GM12872 (cell line): ENCODE data around the gene SYDE1.

Experiments used
- CTCF ChIP-seq: IDR thresholded peaks from 3 replicates; pipeline ENCODE4 v1.5.1; 2011; ENCODE audit warnings: low read depth, mild to moderate bottlenecking, low read length, moderate library complexity; ENCODE audit not compliant: insufficient read depth

SYDE1 gene

GRCh38 chr19:15104411-15104810, 2.8 kb upstream of the SYDE1 start:
- TF ChIP-seq CTCF: no peak

GRCh38 chr19:15105044-15105443, 2.2 kb upstream of the SYDE1 start:
- TF ChIP-seq CTCF: no peak

GRCh38 chr19:15108145-15108844, 1.1 kb downstream of the SYDE1 start:
- TF ChIP-seq CTCF: no peak

- no peak for TF ChIP-seq CTCF
Observed at GRCh38 chr19:15108845-15109767, 1.9 kb downstream of the SYDE1 start.

- TF ChIP-seq CTCF: no peak
Observed at GRCh38 chr19:15109768-15110417, 2.7 kb downstream of the SYDE1 start.

- no peak for TF ChIP-seq CTCF
Observed at GRCh38 chr19:15110418-15110815, 3.2 kb downstream of the SYDE1 start.

DNA sequence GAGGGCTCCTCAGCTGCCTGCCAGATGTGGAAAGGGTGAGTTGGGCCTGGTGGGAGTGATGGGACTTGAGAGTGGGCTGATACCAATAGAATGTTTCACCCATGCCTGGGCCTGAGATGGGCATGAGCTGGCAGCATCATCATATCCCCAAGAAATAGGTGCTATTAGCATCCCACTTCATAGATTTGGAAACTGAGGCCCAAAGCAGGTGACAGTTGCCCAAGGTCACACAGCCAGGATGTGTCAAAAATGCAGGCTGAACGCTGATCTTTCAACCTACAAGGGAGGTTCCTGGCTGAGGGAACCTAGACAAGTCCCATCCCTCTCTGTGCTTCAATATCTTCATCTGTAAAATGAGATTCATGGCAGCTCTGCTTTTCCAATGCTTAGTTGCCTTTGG, 4.6 kb downstream of the SYDE1 start:
- TF ChIP-seq CTCF: no peak
